GM12872 (cell line): ENCODE measurements around the gene SKIL.

Experiments used
- TF ChIP-seq, protein P1 (sequence below): IDR thresholded peaks from 3 replicates; pipeline ENCODE4 v1.5.1; 2011; ENCODE audit warnings: low read depth, mild to moderate bottlenecking, low read length, moderate library complexity; ENCODE audit not compliant: insufficient read depth

Gene SKIL

DNA sequence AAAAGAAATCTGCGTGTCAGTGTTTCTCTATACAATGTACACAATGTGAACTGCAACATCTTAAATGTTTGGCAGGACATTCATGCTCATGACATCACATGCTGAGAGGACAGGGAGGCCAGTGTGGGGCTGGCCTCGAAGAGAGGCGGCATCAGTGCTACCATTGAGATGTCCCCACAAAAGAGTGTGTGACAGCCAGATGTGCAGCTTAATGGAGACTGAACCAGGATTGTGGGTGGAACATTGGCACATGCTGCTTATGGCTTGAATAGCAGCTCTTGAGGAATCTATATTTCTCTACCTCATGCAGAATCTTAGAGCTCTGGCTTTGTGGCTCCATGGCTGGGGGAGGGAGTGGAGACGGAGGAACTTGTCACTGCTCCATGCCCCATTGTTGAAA, 79.7 kb downstream of the SKIL start:
- TF ChIP-seq, protein P1, sequence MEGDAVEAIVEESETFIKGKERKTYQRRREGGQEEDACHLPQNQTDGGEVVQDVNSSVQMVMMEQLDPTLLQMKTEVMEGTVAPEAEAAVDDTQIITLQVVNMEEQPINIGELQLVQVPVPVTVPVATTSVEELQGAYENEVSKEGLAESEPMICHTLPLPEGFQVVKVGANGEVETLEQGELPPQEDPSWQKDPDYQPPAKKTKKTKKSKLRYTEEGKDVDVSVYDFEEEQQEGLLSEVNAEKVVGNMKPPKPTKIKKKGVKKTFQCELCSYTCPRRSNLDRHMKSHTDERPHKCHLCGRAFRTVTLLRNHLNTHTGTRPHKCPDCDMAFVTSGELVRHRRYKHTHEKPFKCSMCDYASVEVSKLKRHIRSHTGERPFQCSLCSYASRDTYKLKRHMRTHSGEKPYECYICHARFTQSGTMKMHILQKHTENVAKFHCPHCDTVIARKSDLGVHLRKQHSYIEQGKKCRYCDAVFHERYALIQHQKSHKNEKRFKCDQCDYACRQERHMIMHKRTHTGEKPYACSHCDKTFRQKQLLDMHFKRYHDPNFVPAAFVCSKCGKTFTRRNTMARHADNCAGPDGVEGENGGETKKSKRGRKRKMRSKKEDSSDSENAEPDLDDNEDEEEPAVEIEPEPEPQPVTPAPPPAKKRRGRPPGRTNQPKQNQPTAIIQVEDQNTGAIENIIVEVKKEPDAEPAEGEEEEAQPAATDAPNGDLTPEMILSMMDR: no peak

DNA sequence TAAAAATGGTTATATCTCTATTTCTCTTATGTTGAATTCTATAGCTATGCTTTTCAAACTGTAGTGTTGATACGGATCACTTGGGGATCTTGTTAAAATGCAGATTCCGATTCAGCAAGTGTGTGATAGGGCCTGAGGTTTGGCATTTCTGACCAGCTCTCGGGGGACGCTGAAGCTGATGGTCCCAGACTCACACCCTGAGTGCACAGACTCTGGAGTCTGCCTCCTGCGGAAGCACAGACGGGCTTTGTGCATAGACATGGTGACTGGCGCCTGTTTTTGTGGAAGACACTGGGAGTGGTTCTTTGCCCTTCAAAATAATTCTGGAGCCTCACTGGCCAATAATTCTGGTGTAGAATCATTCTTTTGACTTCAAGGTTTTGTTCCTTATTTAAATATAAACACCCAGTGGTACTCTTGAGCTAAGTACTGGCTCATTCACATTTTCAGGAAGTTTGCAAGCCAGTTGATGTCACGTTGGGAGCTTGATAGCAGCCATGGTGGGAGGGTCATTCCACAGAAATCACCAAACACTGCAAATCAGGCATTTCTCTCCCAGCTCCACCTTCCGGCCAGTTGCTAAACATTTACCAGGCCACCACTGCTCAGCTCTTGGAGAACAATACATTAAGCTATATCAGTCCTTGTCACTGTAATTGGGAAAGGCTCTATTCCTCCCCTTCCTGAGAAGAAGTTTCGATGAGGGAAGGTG, 80.3 kb downstream of the SKIL start:
- TF ChIP-seq, protein P1: no peak

DNA sequence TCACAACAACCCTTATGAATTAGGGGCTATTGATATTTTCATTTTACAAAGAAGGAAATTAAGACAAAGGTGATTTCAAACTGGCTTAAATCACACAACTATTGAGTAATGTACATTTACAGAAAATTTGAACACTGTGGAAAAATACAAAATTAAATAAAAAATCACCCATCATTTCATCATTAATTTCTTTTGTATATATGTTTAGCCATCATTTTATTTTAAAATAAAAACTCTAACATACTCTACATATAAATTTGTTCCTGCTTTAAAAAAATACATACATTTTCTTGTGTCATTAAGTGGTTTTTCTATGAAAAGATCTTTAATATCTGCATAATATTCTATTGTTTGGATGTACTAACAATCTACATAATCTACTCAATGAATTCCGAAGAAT, 81.3 kb downstream of the SKIL start:
- TF ChIP-seq, protein P1: no peak

DNA sequence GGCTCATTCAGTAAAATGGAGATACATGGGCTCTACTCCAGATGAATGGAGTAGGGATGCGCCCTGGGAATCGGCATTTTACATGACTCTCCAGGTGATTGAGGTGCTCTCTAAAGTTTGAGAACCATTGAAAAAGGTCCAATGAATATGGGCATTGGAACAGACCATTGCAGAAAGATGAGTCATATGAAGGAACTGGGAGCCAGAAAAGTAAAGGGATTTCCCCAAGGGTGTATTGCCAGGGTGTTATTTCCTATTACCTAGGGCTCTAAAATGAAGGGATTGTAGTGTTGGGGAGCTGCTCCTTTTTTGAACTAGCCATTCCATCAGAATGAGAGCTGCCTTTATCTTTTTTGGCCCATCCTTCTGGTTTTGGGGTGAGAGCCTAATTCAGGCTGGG, 82.8 kb downstream of the SKIL start:
- TF ChIP-seq, protein P1: no peak

DNA sequence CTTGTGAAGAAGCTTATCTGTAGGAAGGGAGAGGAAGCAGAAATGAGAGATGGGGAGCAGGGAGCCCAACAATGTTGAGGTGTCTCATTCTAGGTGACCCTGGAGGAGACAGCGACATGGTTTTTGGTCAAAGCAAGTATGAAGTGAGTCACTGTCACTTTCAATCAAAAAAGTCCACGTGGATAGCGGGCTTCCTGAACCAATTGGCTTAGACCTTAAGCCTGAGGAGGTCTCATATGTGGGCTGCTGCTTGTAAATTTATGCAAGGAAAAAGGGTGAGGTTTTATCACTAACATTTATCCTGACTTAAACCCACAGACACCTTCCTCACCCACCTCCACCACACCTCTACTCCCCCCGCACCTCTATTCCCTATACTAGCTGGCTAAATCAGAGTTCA, 83.9 kb downstream of the SKIL start:
- TF ChIP-seq, protein P1: no peak

DNA sequence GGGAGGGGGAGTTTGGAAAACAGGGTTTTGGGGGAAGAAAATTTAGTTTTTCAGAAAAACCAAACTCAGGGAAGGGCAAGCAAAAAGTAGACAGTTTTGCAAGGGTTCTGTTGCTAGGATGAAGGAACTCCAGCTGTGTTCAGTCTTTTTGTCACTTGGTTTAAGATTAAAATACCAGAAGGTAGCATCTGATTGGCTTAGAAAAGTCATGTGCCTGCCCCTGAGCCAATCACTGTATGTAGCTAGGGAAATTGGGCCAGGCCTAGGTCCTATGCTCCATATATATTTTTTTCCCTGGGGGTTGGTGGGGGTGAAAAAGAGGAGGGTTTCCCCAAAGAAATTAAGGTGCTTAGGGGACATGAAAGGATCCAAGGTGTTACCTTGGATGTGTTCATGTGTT, 85.4 kb downstream of the SKIL start:
- TF ChIP-seq, protein P1: no peak

DNA sequence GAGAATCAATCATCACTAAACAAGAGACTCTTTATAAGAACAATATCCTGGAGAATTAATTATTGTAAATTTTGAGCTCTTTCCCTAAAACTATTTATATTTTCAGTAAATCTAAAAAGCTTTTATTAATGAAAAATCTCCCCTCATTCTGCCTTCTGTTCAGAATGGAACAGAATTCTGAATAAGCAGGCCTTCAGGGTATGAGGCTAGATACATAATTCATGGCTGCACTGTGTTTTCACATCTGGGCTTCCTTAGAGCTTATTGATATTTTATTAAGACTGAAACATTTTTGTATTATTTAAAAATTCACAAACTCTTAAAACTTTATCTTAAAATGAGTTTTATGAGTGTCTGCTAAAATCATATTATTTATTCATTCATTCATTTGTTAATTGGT, 85.9 kb downstream of the SKIL start:
- TF ChIP-seq, protein P1: no peak
